ENCODE measurements around the gene ZNF653. TPM values are rescaled to one million over a fixed set of nuclear protein-coding genes. Genes with fewer than 3 reads are reported as not detected.

The ZNF653 gene
- total RNA-seq, 3 donors from 2014 or later (not counting 1 experiment from before 2014, with no cell fraction given) = 9.9 to 15.4 (median 10.8) TPM

DNA sequence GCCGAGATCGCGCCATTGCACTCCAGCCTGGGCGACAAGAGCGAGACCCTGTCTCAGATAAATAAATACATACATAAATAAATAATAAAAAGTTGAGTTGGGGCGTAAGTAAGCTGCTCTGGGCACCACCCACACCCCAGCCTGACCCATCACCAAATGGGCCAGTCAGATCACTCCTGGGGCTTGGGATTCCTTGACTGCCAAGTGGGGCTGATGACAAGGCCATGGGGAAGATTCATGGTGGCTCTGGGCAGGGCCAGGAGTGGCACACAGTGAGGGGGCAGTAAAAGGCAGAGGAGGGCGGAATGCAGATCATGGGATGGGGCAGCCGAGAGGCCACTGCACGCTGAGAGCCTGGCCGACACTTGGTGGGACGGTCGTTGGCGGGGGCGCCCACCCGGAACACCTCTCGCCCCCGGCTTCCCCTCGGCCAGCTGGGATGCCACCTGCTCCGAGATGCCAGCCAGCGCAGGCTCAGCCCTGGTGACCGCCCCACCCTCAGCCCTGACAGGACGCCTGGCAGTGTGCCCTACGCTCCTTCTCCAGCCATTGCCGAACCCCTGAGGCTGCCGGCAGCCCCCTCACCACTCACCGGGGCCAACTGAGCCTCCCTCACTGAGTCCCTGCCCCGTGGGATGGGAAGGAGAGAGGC, 10.9 kb downstream of the ZNF653 start:
- intact Hi-C loops (cut with micrococcal nuclease) = no loop called here
- no peaks in the 10 kb centered on the region for H3K9me3 Mint-ChIP-seq
- no peaks in the 10 kb centered on the region for H3K4me1 ChIP-seq (ENCODE audit: control insufficient read depth, insufficient read depth, low read length)
- no peak overlapping the region for H3K27ac Mint-ChIP-seq
- H3K27ac ChIP-seq (ENCODE audit: low read length) = no peak overlapping the region
- TF ChIP-seq, protein P1, sequence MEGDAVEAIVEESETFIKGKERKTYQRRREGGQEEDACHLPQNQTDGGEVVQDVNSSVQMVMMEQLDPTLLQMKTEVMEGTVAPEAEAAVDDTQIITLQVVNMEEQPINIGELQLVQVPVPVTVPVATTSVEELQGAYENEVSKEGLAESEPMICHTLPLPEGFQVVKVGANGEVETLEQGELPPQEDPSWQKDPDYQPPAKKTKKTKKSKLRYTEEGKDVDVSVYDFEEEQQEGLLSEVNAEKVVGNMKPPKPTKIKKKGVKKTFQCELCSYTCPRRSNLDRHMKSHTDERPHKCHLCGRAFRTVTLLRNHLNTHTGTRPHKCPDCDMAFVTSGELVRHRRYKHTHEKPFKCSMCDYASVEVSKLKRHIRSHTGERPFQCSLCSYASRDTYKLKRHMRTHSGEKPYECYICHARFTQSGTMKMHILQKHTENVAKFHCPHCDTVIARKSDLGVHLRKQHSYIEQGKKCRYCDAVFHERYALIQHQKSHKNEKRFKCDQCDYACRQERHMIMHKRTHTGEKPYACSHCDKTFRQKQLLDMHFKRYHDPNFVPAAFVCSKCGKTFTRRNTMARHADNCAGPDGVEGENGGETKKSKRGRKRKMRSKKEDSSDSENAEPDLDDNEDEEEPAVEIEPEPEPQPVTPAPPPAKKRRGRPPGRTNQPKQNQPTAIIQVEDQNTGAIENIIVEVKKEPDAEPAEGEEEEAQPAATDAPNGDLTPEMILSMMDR (IDR thresholded peaks at IDR 0.05) = no peak
- 96% methylated on average over 20 of the region's 27 CpGs for WGBS (ENCODE audit: insufficient coverage)
- H3K27me3 Mint-ChIP-seq (ENCODE audit: low read depth in 2 of 2) = no peaks in the 10 kb centered on the region
- H3K4me1 Mint-ChIP-seq = no peaks in the 10 kb centered on the region
- no peaks in the 10 kb centered on the region for H3K36me3 Mint-ChIP-seq
- ATAC-seq = no peak
- H3K36me3 ChIP-seq (ENCODE audit: control insufficient read depth, insufficient read depth, low read length) = peaks cover 12% of the 10 kb centered on the region
- no peak overlapping the region for H3K4me3 Mint-ChIP-seq
- H3K9me3 ChIP-seq (ENCODE audit: control insufficient read depth, insufficient read depth, low read length) = no peaks in the 10 kb centered on the region
- no peak overlapping the region for H3K4me3 ChIP-seq (ENCODE audit: low read length)
- no peaks in the 10 kb centered on the region for H3K27me3 ChIP-seq (ENCODE audit: control insufficient read depth, insufficient read depth, low read length)
- no peak for DNase-seq

DNA sequence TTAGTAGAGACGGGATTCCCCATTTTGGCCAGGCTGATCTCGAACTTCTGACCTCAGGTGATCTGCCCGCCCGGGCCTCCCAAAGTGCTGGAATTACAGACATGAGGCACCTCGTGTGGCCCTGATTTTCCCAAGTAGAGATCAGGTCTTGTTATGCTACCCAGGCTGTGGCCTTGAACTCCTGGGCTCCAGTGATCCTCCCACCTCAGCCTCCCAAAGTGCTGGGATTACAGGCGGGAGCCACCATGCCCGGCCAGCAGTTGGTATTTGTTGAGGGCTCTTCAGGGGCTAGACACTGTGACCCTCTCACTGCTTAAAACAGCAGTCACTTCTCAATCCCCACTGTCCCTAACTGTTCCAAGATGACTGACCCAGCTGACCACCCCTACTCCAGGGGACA, 16.3 kb downstream of the ZNF653 start:
- Histone ChIP-seq H3K27me3 (ENCODE audit: control insufficient read depth, insufficient read depth, low read length) (no peaks in the 10 kb centered on the region), H3K27ac (ENCODE audit: low read length) (no peak overlapping the region), H3K4me1 (ENCODE audit: control insufficient read depth, insufficient read depth, low read length) (no peaks in the 10 kb centered on the region), H3K9me3 (ENCODE audit: control insufficient read depth, insufficient read depth, low read length) (no peaks in the 10 kb centered on the region), H3K36me3 (ENCODE audit: control insufficient read depth, insufficient read depth, low read length) (peaks cover 7% of the 10 kb centered on the region), H3K4me3 (ENCODE audit: low read length) (no peak overlapping the region)
- DNase-seq = no peak
- ATAC-seq = no peak
- no peak overlapping the region for H3K27ac Mint-ChIP-seq
- H3K9me3 Mint-ChIP-seq = no peaks in the 10 kb centered on the region
- H3K4me3 Mint-ChIP-seq = no peak overlapping the region
- intact Hi-C loops (cut with micrococcal nuclease) = no loop called here
- WGBS (ENCODE audit: insufficient coverage) = 95% methylated on average over 7 of the region's 7 CpGs
- H3K36me3 Mint-ChIP-seq = no peaks in the 10 kb centered on the region
- H3K27me3 Mint-ChIP-seq (ENCODE audit: low read depth in 2 of 2) = no peaks in the 10 kb centered on the region
- H3K4me1 Mint-ChIP-seq = peaks cover 0 to 5% of the 10 kb centered on the region in 2 donors
- TF ChIP-seq, protein P1 (IDR thresholded peaks at IDR 0.05) = no peak

DNA sequence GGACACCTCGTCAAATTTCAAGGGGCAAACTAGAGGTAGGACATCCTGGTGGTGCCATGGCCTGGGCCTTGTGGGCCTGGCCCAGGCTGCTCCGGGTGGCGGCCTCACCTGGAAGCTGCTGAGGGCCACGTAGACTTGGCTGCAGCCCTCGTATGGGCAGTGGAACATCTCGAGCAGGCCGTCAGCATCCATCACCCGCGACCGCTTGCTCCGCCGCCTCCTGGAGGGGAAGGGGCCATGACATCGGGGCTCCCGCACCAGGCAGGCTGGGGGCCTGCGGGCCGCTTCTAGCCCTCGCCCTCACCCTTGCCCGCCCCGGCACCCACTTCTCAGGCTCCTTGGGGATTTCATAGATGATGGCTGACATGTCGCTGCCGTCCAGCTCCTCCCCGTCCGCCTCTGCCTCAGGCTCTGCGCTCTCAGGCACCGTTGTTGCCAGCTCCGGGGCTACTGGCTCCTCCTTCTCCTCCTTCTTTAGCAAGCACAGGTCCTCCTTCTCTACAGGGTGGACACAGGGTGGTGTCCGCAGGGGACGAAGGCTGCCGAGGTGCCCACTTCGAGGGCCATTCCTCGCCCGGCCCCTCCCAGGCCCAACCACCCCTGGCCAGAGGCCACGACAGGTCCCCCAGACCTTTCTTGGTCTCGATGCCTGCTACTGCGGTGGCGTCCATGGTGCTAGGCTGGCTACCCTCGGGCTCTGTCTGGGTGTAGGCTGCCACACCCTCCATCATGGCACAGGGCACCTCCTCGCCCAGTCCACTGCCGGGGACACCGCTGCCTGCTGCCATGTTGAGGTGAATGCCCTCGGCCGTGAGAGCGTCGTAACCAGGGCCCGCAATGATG, 18.8 kb downstream of the ZNF653 start:
- Histone ChIP-seq H3K4me1 (ENCODE audit: control insufficient read depth, insufficient read depth, low read length) (peaks cover 13% of the 10 kb centered on the region), H3K27me3 (ENCODE audit: control insufficient read depth, insufficient read depth, low read length) (peaks cover 5% of the 10 kb centered on the region), H3K27ac (ENCODE audit: low read length) (no peak overlapping the region), H3K4me3 (ENCODE audit: low read length) (no peak overlapping the region), H3K36me3 (ENCODE audit: control insufficient read depth, insufficient read depth, low read length) (peaks cover 8% of the 10 kb centered on the region), H3K9me3 (ENCODE audit: control insufficient read depth, insufficient read depth, low read length) (no peaks in the 10 kb centered on the region)
- Mint-ChIP-seq H3K4me3 (no peak overlapping the region), H3K27me3 (ENCODE audit: low read depth in 2 of 2) (peaks cover under 1 to 3% of the 10 kb centered on the region in 2 donors), H3K27ac (no peak overlapping the region), H3K4me1 (peaks cover 6 to 18% of the 10 kb centered on the region in 2 donors), H3K36me3 (no peaks in the 10 kb centered on the region), H3K9me3 (no peaks in the 10 kb centered on the region)
- WGBS (ENCODE audit: insufficient coverage) = 97% methylated on average over 45 of the region's 45 CpGs
- TF ChIP-seq, protein P1 (IDR thresholded peaks at IDR 0.05) = no peak
- ATAC-seq (no peak), DNase-seq (no peak)
- intact Hi-C loops (cut with micrococcal nuclease) = no loop called here
